GM19438 (cell line): ENCODE results near the gene ASB16.
"Not testable (repeated sequence)": the region's sequence is repeated elsewhere in the genome, so short reads cannot be mapped to it uniquely, and the experiment has no call there.

Experiments
- ATAC-seq: cut with Tn5 transposase; IDR thresholded peaks from one replicate; pipeline ENCODE4 v1.9.1; 2021; ENCODE audit warnings: low read depth; ENCODE audit not compliant: unreplicated experiment

The ASB16 gene

GRCh38 chr17:44146375-44147346 is 23.8 kb upstream of the ASB16 start:
- ATAC-seq = no peak

GRCh38 chr17:44147812-44148211 is 22.7 kb upstream of the ASB16 start:
- ATAC-seq = no peak

GRCh38 chr17:44149066-44149465 is 21.4 kb upstream of the ASB16 start:
- ATAC-seq = not testable (repeated sequence)

- no peak for ATAC-seq
Measured at GRCh38 chr17:44149750-44150329, 20.7 kb upstream of the ASB16 start.

GRCh38 chr17:44152875-44153274 is 17.6 kb upstream of the ASB16 start:
- no peak for ATAC-seq

- no peak for ATAC-seq
Measured at GRCh38 chr17:44155488-44155887, 15.0 kb upstream of the ASB16 start.

GRCh38 chr17:44159519-44160210 is 10.8 kb upstream of the ASB16 start:
- ATAC-seq = no peak

GRCh38 chr17:44164476-44164875 is 6.0 kb upstream of the ASB16 start:
- ATAC-seq = no peak

GRCh38 chr17:44167181-44167861 is 3.2 kb upstream of the ASB16 start:
- no peak for ATAC-seq

- ATAC-seq = no peak
Measured at GRCh38 chr17:44170135-44170498, 387 bp upstream of the ASB16 start.

GRCh38 chr17:44171931-44172455 is 1.5 kb downstream of the ASB16 start:
- ATAC-seq = no peak

GRCh38 chr17:44174427-44174826 is 3.9 kb downstream of the ASB16 start:
- ATAC-seq = no peak

GRCh38 chr17:44176257-44176656 is 5.8 kb downstream of the ASB16 start:
- no peak for ATAC-seq

- no peak for ATAC-seq
Measured at GRCh38 chr17:44176671-44177501, 6.4 kb downstream of the ASB16 start.

GRCh38 chr17:44177640-44178039 is 7.1 kb downstream of the ASB16 start:
- no peak for ATAC-seq

GRCh38 chr17:44178133-44178532 is 7.6 kb downstream of the ASB16 start:
- ATAC-seq = no peak

- no peak for ATAC-seq
Measured at GRCh38 chr17:44183024-44183423, 12.5 kb downstream of the ASB16 start.

GRCh38 chr17:44184212-44184810 is 13.8 kb downstream of the ASB16 start:
- ATAC-seq = no peak
